ENCODE data around the gene ZFYVE16.
"Not testable (repeated sequence)": the region's sequence is repeated elsewhere in the genome, so short reads cannot be mapped to it uniquely, and the experiment has no call there.

ZFYVE16 gene

DNA sequence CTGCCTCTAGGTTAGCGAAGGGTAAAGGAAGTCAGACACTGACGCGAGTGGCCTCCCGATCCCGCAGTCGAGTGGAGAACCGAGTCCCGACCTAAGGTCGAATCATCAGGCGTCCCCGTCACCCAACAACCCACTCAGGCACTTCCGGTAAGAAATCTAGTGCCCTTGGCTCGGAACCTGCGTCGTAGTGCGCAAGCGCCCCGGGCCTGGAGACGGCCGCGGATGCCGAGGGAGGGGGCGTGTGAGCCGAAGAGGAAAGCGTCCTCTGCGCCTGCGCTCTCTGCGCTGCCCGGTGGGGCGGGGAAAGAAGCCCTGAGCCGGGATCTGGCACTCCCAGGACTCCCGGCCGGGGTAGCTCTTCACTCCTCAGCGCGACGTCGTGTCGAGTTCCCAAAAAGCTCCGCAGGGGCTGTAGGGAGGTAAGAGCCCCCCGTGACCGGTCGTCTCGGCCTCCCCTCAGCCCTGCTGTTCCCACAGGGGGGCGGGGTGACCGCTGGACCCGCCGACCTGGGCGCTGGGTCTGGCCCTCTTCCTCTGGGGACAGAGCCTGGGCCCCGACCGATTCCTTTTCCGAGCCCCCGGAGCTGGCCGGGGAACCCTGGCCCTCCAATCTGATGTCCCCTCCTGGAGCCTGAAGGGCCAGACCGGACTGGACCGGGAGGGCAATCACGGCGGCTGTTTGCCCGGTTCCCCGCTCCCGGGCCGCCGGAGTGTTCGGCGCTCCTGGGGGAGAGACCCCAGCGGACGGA is at the start of gene ZFYVE16:
Gene ZFYVE16 (plus strand): TSS at position 330 of the 749 bp plus-strand sequence. CDS start 26,084 bp downstream, outside the sequence.
- peak; percentile 94 to 98 for DNase-seq

DNA sequence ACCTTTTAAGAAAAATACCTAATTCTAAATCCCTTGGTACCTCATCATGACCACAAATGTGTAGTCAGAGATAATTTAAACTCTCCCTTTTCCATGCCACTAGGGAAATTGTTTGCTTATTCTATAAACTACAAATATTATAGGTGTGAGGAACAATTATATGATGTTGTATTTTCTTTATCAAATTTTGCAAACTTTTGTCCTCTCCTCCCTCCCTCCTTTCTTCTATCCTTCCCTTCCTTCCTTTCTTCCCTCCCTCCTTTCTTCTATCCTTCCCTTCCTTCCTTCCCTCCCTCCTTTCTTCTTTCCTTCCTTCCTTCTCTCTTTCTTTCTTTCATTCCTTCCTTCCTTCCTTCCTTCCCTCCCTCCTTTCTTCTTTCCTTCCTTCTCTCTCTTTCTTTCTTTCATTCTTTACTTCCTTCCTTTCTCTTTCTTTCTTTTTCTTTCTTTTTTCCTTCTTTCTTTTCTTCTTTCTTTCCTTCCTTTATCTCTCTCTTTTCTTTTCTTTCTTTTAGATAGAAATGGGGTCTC is 46.9 kb upstream of the ZFYVE16 start:
- DNase-seq, result no peak

DNA sequence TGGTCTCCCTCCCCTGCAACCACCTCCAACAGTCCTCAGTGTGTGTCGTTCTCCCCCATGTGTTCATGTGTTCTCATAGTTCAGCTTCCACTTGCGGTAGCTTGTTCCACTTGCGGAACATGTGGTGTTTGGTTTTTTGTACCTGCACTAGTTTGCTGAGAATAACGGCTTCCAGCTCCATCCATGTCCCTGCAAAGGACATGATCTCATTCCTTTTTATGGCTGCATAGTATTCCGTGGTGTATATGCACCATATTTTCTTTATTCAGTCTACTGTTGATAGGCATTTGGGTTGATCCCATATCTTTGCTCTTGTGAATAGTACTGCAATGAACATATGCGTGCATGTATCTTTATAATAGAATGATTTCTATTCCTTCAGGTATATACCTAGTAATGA is 43.0 kb upstream of the ZFYVE16 start:
- no peak for DNase-seq

DNA sequence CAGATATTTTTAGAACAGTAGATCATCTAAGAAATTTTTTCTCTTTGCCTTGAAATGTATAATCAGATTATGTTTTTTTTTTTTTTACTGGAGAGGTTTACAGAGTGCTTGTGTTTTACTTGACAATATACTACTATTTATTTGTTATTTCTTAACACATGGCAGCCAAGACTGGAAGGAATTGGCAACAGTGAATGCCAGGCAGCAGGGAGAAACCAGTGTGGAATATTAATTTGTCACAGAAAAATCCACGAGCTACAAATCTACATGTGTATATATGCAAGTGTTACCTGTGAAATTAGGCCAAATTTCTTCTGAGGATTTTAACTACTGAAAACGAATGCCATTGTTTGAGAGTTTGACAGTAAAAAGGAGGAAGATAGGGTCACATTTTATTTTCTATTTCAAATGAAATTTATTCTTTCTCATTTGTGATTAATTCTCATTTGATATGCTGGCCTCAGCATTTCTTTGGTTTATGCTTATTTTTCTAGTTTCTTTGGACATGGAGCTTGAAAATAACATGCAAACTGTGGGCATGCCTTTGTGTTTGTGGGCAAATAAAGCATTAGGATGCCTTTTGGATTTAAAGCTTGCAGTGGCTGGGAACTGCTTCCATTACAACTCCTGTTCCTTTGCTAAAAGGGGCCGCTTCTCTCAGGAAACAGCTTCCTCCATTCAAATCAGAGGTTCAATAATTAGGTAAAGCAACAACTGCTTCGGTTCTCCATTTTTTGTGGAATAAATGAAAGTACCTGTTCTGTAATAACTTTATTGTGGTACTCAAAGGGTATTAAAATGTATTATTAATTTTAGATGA is 39.0 kb upstream of the ZFYVE16 start:
- no peak for DNase-seq

DNA sequence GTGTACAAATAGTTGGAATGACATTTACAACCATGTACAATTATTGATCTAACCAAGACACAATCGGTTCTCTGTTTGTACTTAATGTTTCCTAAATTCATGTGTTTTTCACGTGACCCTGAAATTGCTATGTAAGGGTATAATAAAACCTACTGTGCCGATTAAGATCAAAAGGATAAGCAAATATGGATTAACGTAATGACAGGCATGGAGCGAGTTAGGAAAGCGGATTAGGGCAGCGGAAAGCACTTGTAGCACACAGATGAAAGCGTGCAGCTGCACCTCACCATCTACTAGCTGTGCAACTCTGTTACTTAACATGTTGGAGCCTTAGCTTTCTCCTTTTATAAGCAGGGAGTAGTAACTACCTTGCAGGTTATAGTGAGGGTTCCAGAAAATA is 38.3 kb upstream of the ZFYVE16 start:
- no peak for DNase-seq

DNA sequence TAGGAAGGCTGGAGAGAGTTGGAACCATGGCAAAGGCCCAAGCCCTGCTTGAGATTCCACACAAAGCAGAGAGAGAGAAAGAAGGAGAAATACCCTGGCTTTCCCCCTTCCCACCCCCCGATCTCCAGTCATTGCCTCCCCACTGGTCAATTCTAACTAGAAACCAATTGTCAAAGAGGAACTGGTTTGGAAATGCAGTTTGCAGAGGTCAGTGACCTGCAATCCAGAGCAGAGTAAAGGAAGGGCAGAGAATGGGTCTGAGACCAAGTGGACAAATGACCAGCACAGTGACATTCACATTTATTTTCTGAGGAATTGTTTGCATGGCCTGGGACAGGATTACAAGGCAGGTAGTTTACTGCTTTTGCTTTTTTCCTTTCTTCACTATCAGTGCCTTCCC is 37.5 kb upstream of the ZFYVE16 start:
- no peak for DNase-seq

DNA sequence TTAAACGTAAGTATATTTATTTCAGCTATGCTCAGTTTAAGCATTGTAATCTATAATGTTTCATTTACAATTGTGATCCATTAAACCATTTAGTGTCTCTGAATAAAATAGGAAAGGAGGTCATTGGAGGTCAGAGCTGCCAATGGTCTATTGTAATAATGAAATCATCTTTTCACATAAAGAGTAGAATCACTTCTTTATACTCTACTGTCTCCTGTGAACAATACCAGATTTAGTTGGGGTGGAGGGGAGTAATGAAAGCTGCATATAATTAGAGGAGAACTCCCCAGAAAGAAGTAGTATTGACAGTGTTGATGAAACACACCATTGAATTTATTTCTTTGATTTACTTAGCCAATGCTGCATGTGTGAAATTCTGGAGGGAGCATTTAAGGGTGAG is 35.1 kb upstream of the ZFYVE16 start:
- DNase-seq, result no peak

DNA sequence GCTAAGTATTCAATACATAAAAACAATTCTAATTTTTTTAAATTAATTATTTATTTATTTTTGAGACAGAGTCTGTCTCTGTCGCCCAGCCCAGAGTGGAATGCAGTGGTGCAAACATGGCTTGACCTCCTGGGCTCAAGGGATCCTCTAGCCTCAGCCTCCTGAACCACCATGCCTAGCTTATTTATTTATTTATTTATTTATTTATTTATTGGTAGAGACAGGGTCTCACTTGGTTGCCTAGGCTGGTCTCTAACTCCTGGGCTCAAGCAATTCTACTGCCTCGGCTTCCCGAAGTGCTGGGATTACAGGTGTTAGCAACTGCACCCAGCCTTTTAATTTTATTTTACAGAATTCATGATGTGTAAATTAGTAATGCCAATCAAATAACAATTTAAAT is 33.7 kb upstream of the ZFYVE16 start:
- no peak for DNase-seq

DNA sequence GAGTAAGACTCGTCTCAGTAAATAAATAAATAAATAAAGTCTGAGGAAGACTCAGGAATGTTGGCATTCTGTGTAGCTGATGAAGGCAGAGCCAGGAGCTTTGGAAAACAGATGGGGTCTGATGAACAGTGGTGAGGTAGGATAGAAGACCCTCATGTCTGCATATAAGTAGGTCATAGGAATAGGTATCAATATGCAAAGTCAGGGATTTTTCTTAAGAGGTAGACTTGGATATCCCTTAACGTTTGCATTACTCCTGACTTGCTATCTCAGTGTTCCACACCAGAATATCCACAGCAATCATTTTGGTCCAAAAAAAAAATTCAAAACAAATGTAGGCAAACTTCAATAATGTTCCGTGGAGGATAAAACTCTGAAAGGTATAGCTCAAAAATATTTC is 31.3 kb upstream of the ZFYVE16 start:
- DNase-seq, result no peak

DNA sequence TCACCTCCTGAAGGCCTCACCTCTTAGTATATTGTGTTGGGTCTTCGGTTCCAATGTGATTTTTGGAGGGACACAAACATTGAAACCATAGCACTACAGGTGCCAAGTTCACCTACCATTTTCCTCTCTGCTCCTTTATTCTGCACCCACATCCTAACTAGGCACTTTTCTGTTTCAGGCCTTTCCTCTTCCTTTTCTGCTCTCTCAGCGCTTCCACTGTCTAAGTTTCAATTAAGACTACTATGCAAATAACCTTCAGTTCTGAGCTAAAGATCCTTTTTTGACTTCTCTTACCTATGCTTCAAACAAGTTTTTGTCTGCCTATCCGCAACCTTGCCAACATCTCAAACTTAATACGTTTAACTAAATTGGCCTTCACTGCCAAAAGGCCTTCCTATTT is 25.4 kb upstream of the ZFYVE16 start:
- DNase-seq, result no peak

DNA sequence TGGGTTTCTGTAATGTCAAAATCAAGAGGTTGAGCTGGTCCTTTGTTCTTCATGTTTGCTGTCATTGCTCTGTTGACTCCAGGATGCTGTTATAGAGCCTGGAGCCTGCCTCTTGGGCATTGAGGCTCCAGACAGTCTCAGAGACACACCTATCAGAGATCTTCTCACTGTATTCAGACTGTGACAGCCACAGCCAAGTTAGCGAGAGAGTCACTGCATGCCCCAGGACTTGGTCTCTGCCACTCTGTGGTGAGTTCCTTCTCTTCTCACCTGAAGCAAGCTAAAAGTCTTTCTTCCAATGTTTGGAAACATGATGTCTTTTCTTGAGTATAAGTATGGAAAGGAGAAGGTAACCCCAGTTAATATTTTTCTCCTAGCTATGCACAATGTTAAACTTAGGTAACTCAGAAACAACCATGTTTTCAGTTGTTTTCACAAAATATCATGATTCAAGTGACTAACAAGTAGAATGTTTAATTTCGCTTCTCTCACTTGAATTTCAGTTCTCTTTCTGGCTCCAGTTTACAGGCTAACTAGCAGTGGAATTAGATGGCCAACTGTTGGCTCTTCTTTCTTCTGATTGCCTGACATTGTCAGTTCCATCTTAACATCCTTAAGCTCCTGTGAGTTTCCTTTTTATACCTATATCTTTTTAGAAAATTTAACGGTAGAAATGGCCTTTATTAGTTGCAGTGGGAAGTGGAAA is 20.6 kb upstream of the ZFYVE16 start:
- no peak for DNase-seq

DNA sequence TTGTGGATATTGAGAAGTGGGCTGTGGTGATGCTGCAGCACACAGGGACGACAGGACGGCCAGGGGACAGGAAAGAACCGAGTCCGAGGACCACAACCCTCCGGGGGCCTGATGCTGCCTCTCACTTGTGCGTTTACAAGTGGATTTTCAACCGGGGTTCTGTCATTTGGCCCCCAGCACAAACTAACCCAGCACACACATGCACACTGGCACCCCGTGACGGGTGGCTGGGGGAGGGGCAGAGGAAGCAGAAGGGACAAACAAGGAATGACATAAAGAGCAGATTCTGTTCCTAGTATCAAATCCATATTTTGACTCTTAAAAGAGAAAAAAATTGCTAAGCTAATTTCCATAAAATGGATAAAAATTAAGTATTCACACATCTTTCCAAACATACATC is 18.3 kb upstream of the ZFYVE16 start:
- DNase-seq, result no peak

DNA sequence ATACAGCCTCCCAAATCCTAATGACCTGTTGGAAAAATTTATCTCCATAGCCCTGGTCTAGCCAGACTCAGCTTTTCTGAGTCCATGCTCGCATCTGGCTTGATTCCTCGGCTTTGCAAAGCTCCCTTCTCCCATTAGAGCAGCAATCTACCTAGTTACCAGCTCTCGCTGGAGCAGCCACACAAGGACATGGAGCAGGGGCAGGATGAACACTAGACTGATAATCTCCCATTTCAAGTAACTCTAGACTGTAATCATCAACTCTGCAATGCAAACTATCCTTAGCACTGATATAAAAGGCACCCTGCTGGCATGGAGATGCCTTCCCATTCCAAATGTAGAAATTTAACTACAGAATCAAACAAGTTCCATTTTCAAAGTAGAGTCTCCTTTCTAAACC is 17.5 kb upstream of the ZFYVE16 start:
- DNase-seq, result not testable (repeated sequence)

DNA sequence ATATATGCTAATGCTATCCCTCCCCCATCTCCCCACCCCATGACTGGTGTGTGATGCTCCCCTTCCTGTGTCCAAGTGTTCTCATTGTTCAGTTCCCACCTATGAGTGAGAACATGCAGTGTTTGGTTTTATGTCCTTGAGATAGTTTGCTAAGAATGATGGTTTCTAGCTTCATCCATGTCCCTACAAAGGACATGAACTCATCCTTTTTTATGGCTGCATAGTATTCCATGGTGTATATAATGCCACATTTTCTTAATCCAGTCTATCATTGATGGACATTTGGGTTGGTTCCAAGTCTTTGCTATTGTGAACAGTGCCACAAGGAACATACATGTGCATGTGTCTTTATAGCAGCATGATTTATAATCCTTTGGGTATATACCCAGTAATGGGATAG is 16.6 kb upstream of the ZFYVE16 start:
- DNase-seq, result not testable (repeated sequence)

DNA sequence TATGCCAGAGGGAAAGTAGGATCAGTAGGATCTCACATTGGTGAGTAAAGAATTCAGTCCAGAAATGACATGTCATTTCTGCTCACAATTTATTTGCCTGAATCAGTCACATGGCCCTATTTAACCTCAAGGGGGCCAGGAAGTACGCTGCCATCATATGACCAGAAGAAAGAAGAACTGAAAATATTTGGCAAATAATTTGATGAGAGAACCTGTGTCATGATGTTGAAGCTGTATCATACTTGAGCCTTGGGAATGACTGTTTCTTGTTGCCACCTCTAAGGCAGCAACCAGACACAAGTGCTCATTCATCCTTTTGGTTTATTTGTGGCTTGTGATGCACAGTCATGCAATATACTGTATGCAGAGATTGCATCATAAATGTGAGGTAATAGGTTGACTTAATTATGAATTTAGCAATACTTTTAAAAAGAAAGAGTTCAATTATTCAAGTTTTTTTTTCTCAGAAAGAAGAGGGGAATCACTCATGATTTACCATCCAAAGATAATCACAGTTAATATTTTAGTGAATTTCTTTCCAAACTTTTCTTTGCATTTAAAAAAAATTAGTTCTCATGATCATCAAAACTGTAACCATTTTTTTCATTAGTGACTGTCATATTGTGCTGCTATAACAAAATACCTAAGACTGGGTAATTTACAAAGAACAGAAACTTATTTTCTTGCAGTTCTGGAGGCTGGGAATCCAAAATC is 8.2 kb upstream of the ZFYVE16 start:
- DNase-seq, result peak in 1 of 2 experiments; percentile 9

DNA sequence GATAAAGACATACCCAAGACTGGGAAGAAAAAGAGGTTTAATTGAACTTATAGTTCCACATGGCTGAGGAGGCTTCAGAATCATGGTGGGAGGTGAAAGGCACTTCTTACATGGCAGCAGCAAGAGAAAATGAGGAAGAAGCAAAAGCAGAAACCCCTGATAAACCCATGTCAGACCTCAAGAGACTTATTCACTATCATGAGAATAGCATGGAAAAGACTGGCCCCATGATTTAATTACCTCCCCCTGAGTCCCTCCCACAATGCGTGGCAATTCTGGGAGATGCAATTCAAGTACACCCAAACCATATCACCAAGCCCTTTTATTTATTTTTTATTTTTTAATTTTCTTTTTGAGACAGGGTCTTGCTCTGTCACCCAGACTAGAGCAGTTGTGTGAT is 7.5 kb upstream of the ZFYVE16 start:
- DNase-seq, result not testable (repeated sequence)

DNA sequence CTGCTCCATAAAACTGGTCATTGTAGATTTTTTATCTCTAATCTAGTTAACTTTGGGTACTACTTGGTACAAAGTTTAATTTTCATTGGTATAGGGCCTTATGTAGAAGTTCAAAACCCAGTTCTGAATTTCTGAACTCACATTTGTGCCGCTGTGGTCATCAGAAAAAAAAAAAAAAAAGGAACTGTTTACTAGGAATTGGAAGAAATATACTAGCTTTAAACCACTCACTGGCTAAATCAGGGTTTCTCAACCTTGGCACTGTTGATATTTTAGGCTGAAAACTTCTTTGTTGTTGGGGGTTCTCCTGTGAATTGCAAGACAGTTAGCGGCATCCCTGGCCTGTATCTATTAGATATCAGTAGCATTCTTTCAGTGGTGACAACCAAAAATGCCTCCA is 4.1 kb upstream of the ZFYVE16 start:
- DNase-seq, result no peak

DNA sequence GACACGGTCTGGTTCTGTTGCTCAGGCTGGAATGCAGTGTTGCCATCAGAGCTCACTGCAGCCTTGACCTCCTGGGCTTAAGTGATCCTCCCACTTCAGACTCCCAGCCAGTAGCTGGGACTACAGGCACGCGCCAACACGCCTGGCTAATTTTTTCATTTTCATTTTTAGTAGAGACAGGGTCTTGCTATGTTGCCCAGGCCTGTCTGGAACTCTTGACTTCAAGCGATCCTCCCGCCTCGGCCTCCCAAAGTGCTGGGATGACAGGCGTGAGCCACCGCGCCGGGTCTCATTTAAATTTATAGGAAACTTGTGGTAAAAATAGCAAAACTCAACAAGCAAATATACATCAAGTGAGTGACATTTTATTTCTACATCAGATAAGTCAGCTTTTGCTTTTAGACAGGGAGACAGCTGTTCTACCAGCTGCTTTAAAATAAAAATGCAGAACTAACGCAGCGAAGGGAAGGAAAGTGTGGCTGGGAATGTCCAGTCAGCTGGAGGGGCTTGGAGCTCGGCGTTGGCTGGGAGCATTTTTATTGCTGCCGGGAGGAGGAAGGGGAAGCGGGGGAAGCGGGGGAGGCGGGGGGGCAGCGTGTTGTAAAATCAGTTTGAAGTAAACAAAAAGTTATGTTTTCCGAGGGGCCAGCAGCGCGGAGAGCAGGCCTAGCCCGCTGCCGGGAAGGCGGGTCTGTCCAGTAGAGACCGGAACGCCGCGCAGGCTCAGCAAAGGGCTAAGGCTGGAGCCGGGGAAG is 707 bp upstream of the ZFYVE16 start:
- no peak for DNase-seq

DNA sequence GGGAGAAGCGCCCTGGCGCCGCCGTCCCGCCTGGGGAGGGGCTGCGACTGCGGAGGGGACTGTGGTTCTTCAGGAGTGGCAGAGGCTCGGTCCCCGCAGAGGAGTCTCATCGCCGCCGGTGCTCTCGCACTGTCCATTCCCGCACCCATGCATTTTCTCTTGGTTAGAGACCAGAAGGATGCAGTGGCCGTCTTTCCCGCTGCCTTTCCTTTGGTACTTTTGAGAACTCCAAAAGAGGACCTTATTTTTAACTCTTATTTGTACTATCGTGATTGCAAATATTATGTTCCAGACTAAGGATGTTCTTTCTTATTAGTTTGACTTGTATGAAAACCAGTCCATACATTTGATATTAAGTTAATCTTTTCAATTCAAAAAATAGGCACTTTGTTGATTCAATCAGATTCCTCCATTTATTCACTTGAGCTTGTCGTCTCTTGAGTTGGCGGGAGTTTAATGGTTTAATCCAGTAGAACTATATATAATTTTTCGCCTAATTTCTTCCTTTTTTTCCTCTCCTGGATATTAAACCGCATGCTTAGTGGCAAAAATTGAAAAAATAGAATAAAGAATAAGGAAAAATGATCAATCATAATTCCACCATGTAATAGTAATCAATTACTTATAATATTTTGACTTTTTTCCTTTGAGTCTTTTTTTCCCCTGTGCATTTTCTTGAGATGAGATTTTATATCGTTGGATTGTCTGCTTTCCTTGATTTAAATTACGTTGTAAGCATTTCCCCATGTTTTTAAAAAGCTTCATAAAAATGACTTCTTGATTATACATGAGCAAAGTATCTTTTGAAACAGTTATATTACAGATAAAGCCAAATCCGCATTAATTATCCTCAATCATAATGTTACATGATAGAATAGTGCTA is 861 bp downstream of the ZFYVE16 start:
- DNase-seq, result peak in 1 of 2 experiments; percentile 72

DNA sequence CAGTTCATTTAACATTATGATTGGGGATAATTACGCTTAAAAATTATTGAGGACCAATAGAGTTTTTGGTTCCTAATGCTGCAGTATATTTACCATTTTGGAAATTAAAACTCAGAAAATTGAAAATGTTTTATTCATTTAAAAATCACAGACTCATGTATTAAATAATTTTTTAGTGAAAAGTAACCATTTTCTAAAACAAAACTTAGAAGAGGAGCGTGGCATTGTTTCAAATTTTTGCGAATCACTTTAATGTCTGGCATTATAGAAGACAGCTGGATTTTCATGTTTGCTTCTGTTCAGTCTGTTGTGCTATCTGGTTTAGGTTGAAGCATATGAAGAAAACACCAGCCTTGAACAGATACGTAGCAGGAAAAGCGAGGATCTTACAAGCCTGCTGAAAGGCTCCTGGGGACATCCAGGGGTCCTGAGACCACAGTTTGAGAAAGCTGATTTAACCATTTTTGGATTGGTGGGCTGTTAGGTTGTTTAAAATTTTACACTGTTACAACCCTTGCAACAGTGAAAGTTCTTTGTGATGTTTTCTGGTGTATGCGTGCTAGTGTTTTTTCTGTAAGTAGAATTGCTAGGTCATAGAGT is 1.6 kb downstream of the ZFYVE16 start:
- DNase-seq, result no peak
